Colonic mucosa (tissue), 4 donors: ENCODE results near the gene PLXNA1. TPM values are rescaled to one million over a fixed set of nuclear protein-coding genes. Genes with fewer than 3 reads are reported as not detected.

Experiments
- DNase-seq: peaks from one replicate; pipeline ENCODE4 v3.0.0-alpha.2; 2020
- H3K27ac ChIP-seq: fragments of 200-600 bp; one replicate; pipeline ENCODE4 v1.8.0; 2021
- H3K27me3 ChIP-seq: fragments of 200-600 bp; one replicate; pipeline ENCODE4 v1.8.0; 2021
- H3K36me3 ChIP-seq: fragments of 200-600 bp; one replicate; pipeline ENCODE4 v1.8.0; 2021
- H3K4me1 ChIP-seq: fragments of 200-600 bp; one replicate; pipeline ENCODE4 v1.8.0; 2021; ENCODE audit warnings: mild to moderate bottlenecking
- H3K4me3 ChIP-seq: fragments of 200-600 bp; one replicate; pipeline ENCODE4 v1.8.0; 2021
- H3K9ac ChIP-seq, 2 donors: one replicate each; pipeline ENCODE4 v1.7.0; 2013; ENCODE audit warnings: control low read depth in 2 of 2, low read depth in 2 of 2, low read length in 2 of 2
- H3K9me3 ChIP-seq: fragments of 200-600 bp; one replicate; pipeline ENCODE4 v1.8.0; 2021
- intact Hi-C: fragments of 100-400 bp; cut with DNase I; formaldehyde crosslinking; loops from one replicate; pipeline ENCODE4 v1.14.1; 2022
- total RNA-seq, 2 donors: library from RNA; stranded (reverse); fragmentation: NEBNext Ultra II Directional in 1 of 2; extraction: Animal tissue kit (Norgen Biotek cat#: 25700) in 1 of 2; gene quantifications; one replicate each; pipeline ENCODE4 v1.2.1, GENCODE V29; 2021
- TF ChIP-seq, protein P1 (sequence below): fragments of 200-600 bp; IDR thresholded peaks from one replicate; pipeline ENCODE4 v1.8.0; 2022; ENCODE audit warnings: antibody characterized with exemption, mild to moderate bottlenecking
- donor health status: healthy.
- donor health status: DM: no; HTN: no; CAD: no.
- donor health status: DM: no; HTN: no; CAD: no.

Gene PLXNA1
- total RNA-seq, 2 donors from 2014 or later: 16.0 to 19.3 TPM

DNA sequence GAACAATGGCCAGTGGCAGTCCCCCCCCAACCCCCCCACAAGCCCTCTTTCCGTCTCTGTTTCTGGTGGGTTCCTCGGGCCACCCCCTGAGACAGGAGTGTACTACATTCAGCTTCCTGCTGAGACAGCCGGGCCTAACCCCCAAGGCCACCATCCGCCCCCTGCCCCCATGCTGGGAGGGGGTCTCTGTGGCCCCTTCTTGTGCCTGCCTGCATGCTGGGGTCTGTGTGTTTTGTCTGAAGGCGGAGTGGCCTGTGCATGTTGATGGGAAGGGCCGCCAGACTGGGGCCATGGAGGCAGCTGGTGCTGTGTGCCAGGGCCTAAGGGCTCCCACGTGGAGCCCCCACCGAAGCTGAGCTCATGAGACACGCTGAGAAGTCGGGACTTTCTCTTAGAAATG lies 26.6 kb downstream of the PLXNA1 start:
- Histone ChIP-seq H3K4me1 (no peaks in the 10 kb centered on the region), H3K9me3 (no peaks in the 10 kb centered on the region), H3K27ac (no peak overlapping the region), H3K4me3 (no peak overlapping the region), H3K27me3 (no peaks in the 10 kb centered on the region), H3K36me3 (no peaks in the 10 kb centered on the region), H3K9ac (no peak overlapping the region)
- DNase-seq: no peak
- TF ChIP-seq, protein P1, sequence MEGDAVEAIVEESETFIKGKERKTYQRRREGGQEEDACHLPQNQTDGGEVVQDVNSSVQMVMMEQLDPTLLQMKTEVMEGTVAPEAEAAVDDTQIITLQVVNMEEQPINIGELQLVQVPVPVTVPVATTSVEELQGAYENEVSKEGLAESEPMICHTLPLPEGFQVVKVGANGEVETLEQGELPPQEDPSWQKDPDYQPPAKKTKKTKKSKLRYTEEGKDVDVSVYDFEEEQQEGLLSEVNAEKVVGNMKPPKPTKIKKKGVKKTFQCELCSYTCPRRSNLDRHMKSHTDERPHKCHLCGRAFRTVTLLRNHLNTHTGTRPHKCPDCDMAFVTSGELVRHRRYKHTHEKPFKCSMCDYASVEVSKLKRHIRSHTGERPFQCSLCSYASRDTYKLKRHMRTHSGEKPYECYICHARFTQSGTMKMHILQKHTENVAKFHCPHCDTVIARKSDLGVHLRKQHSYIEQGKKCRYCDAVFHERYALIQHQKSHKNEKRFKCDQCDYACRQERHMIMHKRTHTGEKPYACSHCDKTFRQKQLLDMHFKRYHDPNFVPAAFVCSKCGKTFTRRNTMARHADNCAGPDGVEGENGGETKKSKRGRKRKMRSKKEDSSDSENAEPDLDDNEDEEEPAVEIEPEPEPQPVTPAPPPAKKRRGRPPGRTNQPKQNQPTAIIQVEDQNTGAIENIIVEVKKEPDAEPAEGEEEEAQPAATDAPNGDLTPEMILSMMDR: no peak
- intact Hi-C loops: no loop called here

DNA sequence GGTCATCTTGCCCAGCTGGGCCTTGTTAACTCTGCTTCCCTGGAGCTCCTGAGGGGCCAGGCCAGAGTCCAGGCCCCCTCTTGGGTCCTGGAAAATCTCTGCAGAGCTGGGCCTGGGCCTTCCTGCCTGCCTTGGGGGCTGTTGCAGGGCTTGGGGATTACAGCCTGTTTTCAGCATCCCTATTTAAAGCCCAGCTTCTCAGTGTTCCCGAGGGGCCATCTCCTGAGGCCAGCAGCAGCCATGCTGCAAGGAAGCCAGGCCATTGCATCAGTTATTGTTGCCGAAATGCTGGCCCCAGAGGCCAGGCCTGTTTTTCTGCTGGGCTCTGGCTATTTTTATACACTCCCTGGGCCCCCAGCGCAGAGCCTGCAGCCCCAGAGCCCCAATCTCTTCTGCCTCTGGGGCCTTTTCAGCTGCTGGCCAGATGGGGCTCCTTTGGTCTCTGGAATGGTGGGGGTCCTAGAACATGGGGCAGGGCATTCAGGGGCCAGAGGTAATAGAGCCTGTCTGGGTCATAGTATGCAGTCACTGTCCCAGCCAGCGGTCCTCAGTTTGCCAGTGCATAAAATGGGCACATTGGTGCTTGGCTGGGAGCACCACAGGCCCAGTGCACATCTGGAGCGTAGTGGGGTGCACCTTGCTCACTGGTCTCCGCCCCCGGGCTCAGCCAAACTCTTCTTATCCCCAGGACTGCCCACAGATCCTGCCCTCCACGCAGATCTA lies 28.5 kb downstream of the PLXNA1 start:
- H3K4me3 ChIP-seq: no peak overlapping the region
- no peaks in the 10 kb centered on the region for H3K27me3 ChIP-seq
- no peak overlapping the region for H3K27ac ChIP-seq
- H3K9ac ChIP-seq: no peak overlapping the region
- H3K9me3 ChIP-seq: no peaks in the 10 kb centered on the region
- DNase-seq: no peak
- no peaks in the 10 kb centered on the region for H3K36me3 ChIP-seq
- TF ChIP-seq, protein P1: no peak
- no peaks in the 10 kb centered on the region for H3K4me1 ChIP-seq
- intact Hi-C loops: no loop called here

DNA sequence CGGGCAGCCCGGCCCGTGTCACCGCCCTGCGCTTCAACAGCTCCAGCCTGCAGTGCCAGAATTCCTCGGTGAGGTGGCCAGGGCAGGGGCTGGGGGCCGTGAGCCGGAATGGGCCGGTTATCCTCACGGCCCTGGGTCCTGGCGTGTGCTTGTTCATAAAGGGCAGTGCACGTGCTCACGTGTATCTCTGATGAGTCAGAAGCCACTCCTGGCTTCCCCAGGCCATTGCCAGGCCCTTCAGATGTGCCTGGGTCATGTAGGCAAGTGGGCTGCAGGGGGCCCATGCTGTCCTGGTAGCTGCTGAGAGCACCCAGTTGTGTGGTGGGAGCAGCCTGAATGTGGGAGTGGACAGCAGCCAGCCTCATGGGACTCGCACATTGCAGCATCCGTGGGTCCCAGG lies 29.2 kb downstream of the PLXNA1 start:
- no peak for DNase-seq

DNA sequence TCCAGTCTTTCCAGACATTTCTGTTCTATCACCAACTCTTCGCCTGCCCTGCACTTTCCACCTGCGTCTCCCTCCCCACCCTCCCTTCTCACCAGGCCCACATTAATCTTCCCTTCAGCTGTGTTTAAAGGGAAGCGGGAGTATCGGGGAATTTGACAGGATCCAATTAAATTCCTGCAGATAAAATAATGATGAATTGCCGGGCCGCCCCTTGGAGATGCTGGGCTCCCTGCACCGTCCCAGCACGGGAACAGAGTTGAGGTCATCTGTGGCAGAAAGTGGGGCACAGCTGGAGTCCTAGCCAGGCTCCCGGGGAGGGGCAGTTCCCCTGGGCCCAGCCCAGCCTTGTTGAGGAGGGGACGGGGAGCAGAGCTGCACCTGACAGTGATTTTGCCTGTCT lies 30.3 kb downstream of the PLXNA1 start:
- Histone ChIP-seq H3K4me3 (no peak overlapping the region), H3K9ac (no peak overlapping the region), H3K9me3 (no peaks in the 10 kb centered on the region), H3K27me3 (no peaks in the 10 kb centered on the region), H3K36me3 (no peaks in the 10 kb centered on the region), H3K27ac (no peak overlapping the region), H3K4me1 (no peaks in the 10 kb centered on the region)
- intact Hi-C loops: no loop called here
- no peak for DNase-seq
- TF ChIP-seq, protein P1: no peak

More for the DNA sequence above, 29.2 kb downstream of the PLXNA1 start:
- TF ChIP-seq, protein P1: no peak
- Histone ChIP-seq H3K36me3 (no peaks in the 10 kb centered on the region), H3K4me3 (no peak overlapping the region), H3K9ac (no peak overlapping the region), H3K27me3 (no peaks in the 10 kb centered on the region), H3K9me3 (no peaks in the 10 kb centered on the region), H3K27ac (no peak overlapping the region), H3K4me1 (no peaks in the 10 kb centered on the region)
- intact Hi-C loops: no loop called here

DNA sequence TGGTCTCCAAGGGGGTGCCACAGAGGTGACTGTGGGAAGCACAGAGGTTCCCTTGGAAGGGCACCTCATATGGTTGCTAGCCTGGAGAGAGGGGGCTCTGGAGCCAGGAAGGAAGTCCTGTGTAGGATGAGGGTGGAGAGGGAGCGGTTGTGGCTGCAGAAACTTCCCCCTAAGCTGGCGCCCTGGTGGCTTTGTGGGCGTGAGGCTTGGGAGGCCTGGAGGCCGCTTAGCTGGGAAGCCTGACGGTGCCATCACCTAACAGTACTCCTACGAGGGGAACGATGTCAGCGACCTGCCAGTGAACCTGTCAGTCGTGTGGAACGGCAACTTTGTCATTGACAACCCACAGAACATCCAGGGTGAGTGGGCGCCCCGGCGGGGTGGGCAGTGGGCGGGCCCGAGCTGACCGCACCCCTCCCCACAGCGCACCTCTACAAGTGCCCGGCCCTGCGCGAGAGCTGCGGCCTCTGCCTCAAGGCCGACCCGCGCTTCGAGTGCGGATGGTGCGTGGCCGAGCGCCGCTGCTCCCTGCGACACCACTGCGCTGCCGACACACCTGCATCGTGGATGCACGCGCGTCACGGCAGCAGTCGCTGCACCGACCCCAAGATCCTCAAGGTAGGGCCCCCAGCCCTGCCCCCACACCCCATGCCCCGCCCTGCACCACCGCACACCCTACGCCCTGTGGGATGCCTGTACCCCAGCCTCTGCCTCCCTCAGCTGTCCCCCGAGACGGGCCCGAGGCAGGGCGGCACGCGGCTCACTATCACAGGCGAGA lies 31.0 kb downstream of the PLXNA1 start:
- no peaks in the 10 kb centered on the region for H3K9me3 ChIP-seq
- H3K9ac ChIP-seq: no peak overlapping the region
- intact Hi-C loops: no loop called here
- DNase-seq: no peak
- H3K4me1 ChIP-seq: no peaks in the 10 kb centered on the region
- H3K27me3 ChIP-seq: no peaks in the 10 kb centered on the region
- TF ChIP-seq, protein P1: no peak
- no peaks in the 10 kb centered on the region for H3K36me3 ChIP-seq
- no peak overlapping the region for H3K4me3 ChIP-seq
- no peak overlapping the region for H3K27ac ChIP-seq
